BJ (cell line): ENCODE measurements around the gene HPD. TPM values are rescaled to one million over a fixed set of nuclear protein-coding genes. Genes with fewer than 3 reads are reported as not detected.
"Not testable (repeated sequence)": the region's sequence is repeated elsewhere in the genome, so short reads cannot be mapped to it uniquely, and the experiment has no call there.

Experiments
- CTCF ChIA-PET: fragments of 350-600 bp; formaldehyde crosslinking; extraction: SDS; loops from one replicate; lab custom pipeline; 2021; ENCODE audit warnings: antibody characterized with exemption, inconsistent platforms; lab: Yijun Ruan, JAX
- POLR2A ChIA-PET: fragments of 300-600 bp; sonication (Branson Sonifier 250); formaldehyde crosslinking; extraction: SDS; loops from one replicate; lab custom pipeline; 2021; ENCODE audit warnings: antibody characterized with exemption; lab: Charles Lee
- DNase-seq: peaks from one replicate; pipeline ENCODE4 v3.0.0-alpha.2; 2011; ENCODE audit warnings: low read depth
- H3K27me3 ChIP-seq: 2 replicates; pipeline ENCODE4 v1.6.0; 2011; ENCODE audit warnings: low read length; ENCODE audit not compliant: control insufficient read depth, insufficient read depth
- H3K36me3 ChIP-seq: 2 replicates; pipeline ENCODE4 v1.5.1; 2011; ENCODE audit warnings: low read length; ENCODE audit not compliant: control insufficient read depth, insufficient read depth
- H3K4me3 ChIP-seq: 2 replicates; pipeline ENCODE4 v1.5.1; 2011; ENCODE audit warnings: low read depth, mild to moderate bottlenecking, control low read depth, low read length
- CTCF ChIP-seq: IDR thresholded peaks from 2 replicates; pipeline ENCODE4 v1.5.1; 2011; ENCODE audit warnings: low read depth, mild to moderate bottlenecking, control low read depth, inconsistent platforms, low read length, moderate library complexity; ENCODE audit not compliant: insufficient read depth
- polyA plus RNA-seq: library from polyadenylated mRNA; depleted of rRNA; stranded (reverse); fragments of >200 nt; gene quantifications from 2 replicates; pipeline ENCODE4 v1.2.3, GENCODE V29; 2011

Gene HPD
- polyA plus RNA-seq, 1 experiment = not detected

GRCh38 chr12:121857322-121858246, 1.1 kb downstream of the HPD start:
- H3K4me3 ChIP-seq = no peak overlapping the region
- H3K36me3 ChIP-seq = no peaks in the 10 kb centered on the region
- no peak for TF ChIP-seq CTCF
- POLR2A ChIA-PET = no interaction called here
- DNase-seq = no peak
- peaks cover 7% of the 10 kb centered on the region for H3K27me3 ChIP-seq
- CTCF ChIA-PET = no interaction called here

- H3K27me3 ChIP-seq, H3K36me3 ChIP-seq, POLR2A ChIA-PET, H3K4me3 ChIP-seq, DNase-seq: not testable (repeated sequence)
- CTCF ChIA-PET = interaction anchor here (1.3 kb wide), 1 partner anchor 80 kb away, joined by 3 read pairs; no protein-coding TSS in a partner anchor
Measured at GRCh38 chr12:121852392-121852791, 6.3 kb downstream of the HPD start.

GRCh38 chr12:121849665-121850064, 9.0 kb downstream of the HPD start:
- no peak for TF ChIP-seq CTCF
- CTCF ChIA-PET = no interaction called here
- DNase-seq = no peak
- H3K27me3 ChIP-seq = no peaks in the 10 kb centered on the region; the same call in 1 of the 2 replicates
- H3K4me3 ChIP-seq = no peak overlapping the region
- no peaks in the 10 kb centered on the region for H3K36me3 ChIP-seq
- POLR2A ChIA-PET = no interaction called here

GRCh38 chr12:121849211-121849610, 9.4 kb downstream of the HPD start:
- Histone ChIP-seq H3K4me3 (no peak overlapping the region), H3K36me3 (no peaks in the 10 kb centered on the region), H3K27me3 (no peaks in the 10 kb centered on the region; the same call in 1 of the 2 replicates)
- ChIA-PET CTCF (no interaction called here), POLR2A (no interaction called here)
- TF ChIP-seq CTCF = no peak
- no peak for DNase-seq

- TF ChIP-seq CTCF = no peak
- DNase-seq = no peak
- Histone ChIP-seq H3K27me3 (no peaks in the 10 kb centered on the region), H3K36me3 (no peaks in the 10 kb centered on the region), H3K4me3 (no peak overlapping the region)
- ChIA-PET CTCF (no interaction called here), POLR2A (no interaction called here)
Measured at GRCh38 chr12:121845701-121846100, 13.0 kb downstream of the HPD start.
